Activated B cell treated with CpG ODN at 0.5 μM for 24 hours (primary cell): Measurements from ENCODE around the gene ASPDH. TPM values are rescaled to one million over a fixed set of nuclear protein-coding genes. Genes with fewer than 3 reads are reported as not detected.

ENCODE experiments used
- ATAC-seq: fragments of 200-7000 bp; cut with Tn5 transposase; one replicate; pipeline ENCODE4 v1.10.0; 2021; ENCODE audit warnings: low read depth, mild to moderate bottlenecking, moderate library complexity
- CTCF ChIA-PET: fragments of 350-600 bp; sonication (Branson Sonifier 250); formaldehyde crosslinking; loops from one replicate; lab custom pipeline; 2021; ENCODE audit warnings: antibody characterized with exemption; lab: Charles Lee
- POLR2A ChIA-PET: fragments of 350-600 bp; sonication (Branson Sonifier 250); formaldehyde crosslinking; loops from one replicate; lab custom pipeline; 2021; ENCODE audit warnings: antibody characterized with exemption; lab: Charles Lee
- DNase-seq: peaks from one replicate; pipeline ENCODE4 v3.0.0; 2022
- H3K27ac Mint-ChIP-seq: one replicate; pipeline ENCODE4 v1.8.0; 2020; ENCODE audit warnings: mixed read lengths
- H3K27me3 Mint-ChIP-seq: one replicate; pipeline ENCODE4 v1.8.0; 2021; ENCODE audit warnings: mixed read lengths
- H3K36me3 Mint-ChIP-seq: one replicate; pipeline ENCODE4 v1.8.0; 2021; ENCODE audit warnings: low read depth, mixed read lengths
- H3K4me1 Mint-ChIP-seq: one replicate; pipeline ENCODE4 v1.8.0; 2021; ENCODE audit warnings: mixed read lengths
- H3K4me3 Mint-ChIP-seq: one replicate; pipeline ENCODE4 v1.8.0; 2020; ENCODE audit warnings: mild to moderate bottlenecking, mixed read lengths
- H3K9me3 Mint-ChIP-seq: one replicate; pipeline ENCODE4 v1.8.0; 2020; ENCODE audit warnings: mixed read lengths
- CTCF ChIP-seq: fragments of 200-600 bp; IDR thresholded peaks from one replicate; pipeline ENCODE4 v1.8.0; 2022; ENCODE audit warnings: antibody characterized with exemption, mild to moderate bottlenecking
- intact Hi-C: fragments of 100-400 bp; cut with micrococcal nuclease; formaldehyde crosslinking; loops from one replicate; pipeline ENCODE4 v1.15.1; 2024
- total RNA-seq: library from RNA; stranded (reverse); gene quantifications from 2 replicates; pipeline ENCODE4 v1.2.3, GENCODE V29; 2022

The ASPDH gene
- total RNA-seq, 1 donor from 2014 or later, result not detected

GRCh38 chr19:50551034-50551714 is 37.5 kb upstream of the ASPDH start:
- Mint-ChIP-seq H3K36me3 (no peaks in the 10 kb centered on the region), H3K27ac (no peak overlapping the region), H3K27me3 (peaks cover 58% of the 10 kb centered on the region), H3K9me3 (no peaks in the 10 kb centered on the region), H3K4me3 (no peak overlapping the region), H3K4me1 (peaks cover 6% of the 10 kb centered on the region)
- ATAC-seq (no peak), DNase-seq (no peak)
- POLR2A ChIA-PET, result no interaction called here
- CTCF ChIA-PET, result no interaction called here
- no peak for TF ChIP-seq CTCF
- intact Hi-C loops, result no loop called here

GRCh38 chr19:50550594-50550966 is 36.9 kb upstream of the ASPDH start:
- H3K4me1 Mint-ChIP-seq, result peaks cover 5% of the 10 kb centered on the region
- H3K4me3 Mint-ChIP-seq, result no peak overlapping the region
- POLR2A ChIA-PET, result no interaction called here
- H3K9me3 Mint-ChIP-seq, result no peaks in the 10 kb centered on the region
- intact Hi-C loops, result no loop called here
- no peak for TF ChIP-seq CTCF
- no peak for DNase-seq
- CTCF ChIA-PET, result no interaction called here
- H3K27me3 Mint-ChIP-seq, result peaks cover 56% of the 10 kb centered on the region
- no peak for ATAC-seq
- no peak overlapping the region for H3K27ac Mint-ChIP-seq
- no peaks in the 10 kb centered on the region for H3K36me3 Mint-ChIP-seq

- H3K4me3 Mint-ChIP-seq, result no peak overlapping the region
- POLR2A ChIA-PET, result no interaction called here
- DNase-seq (no peak), ATAC-seq (no peak)
- no peak for TF ChIP-seq CTCF
- H3K27me3 Mint-ChIP-seq, result peaks cover 51% of the 10 kb centered on the region
- H3K4me1 Mint-ChIP-seq, result peaks cover 4% of the 10 kb centered on the region
- H3K9me3 Mint-ChIP-seq, result no peaks in the 10 kb centered on the region
- intact Hi-C loops, result no loop called here
- H3K36me3 Mint-ChIP-seq, result no peaks in the 10 kb centered on the region
- CTCF ChIA-PET, result no interaction called here
- H3K27ac Mint-ChIP-seq, result no peak overlapping the region
Measured at GRCh38 chr19:50549927-50550593, 36.3 kb upstream of the ASPDH start.

GRCh38 chr19:50549059-50549926 is 35.6 kb upstream of the ASPDH start:
- intact Hi-C loops, result no loop called here
- H3K4me3 Mint-ChIP-seq, result no peak overlapping the region
- DNase-seq (no peak), ATAC-seq (no peak)
- peaks cover 4% of the 10 kb centered on the region for H3K4me1 Mint-ChIP-seq
- H3K27me3 Mint-ChIP-seq, result peaks cover 45% of the 10 kb centered on the region
- H3K9me3 Mint-ChIP-seq, result no peaks in the 10 kb centered on the region
- CTCF ChIA-PET, result no interaction called here
- TF ChIP-seq CTCF, result no peak
- H3K27ac Mint-ChIP-seq, result no peak overlapping the region
- POLR2A ChIA-PET, result interaction anchor here (0.5 kb wide), 1 partner anchor 158 kb away, joined by 4 read pairs; no protein-coding TSS in a partner anchor
- no peaks in the 10 kb centered on the region for H3K36me3 Mint-ChIP-seq
